ENCODE results near the gene XCL2. TPM values are rescaled to one million over a fixed set of nuclear protein-coding genes. Genes with fewer than 3 reads are reported as not detected.

Gene XCL2
- total and polyA plus RNA-seq, 10 donors, result 2.9 to 17.2 (median 8.0) TPM

- 30 to 68% (median 59%) methylated on average over 1 of the region's 1 CpG for WGBS, 5 donors
- TF ChIP-seq CTCF (IDR thresholded peaks at IDR 0.05 in 8 of 11, conservative IDR thresholded peaks at IDR 0.05 in 3 of 11) (no peak), POLR2A (IDR thresholded peaks at IDR 0.05) (no peak)
Measured at GRCh38 chr1:168529518-168529917, 14.3 kb downstream of the XCL2 start.

GRCh38 chr1:168521401-168522000 lies 22.3 kb downstream of the XCL2 start:
- TF ChIP-seq POLR2A (IDR thresholded peaks at IDR 0.05), result no peak
- TF ChIP-seq CTCF (IDR thresholded peaks at IDR 0.05 in 8 of 11, conservative IDR thresholded peaks at IDR 0.05 in 3 of 11), result no peak
- no peak for TF ChIP-seq POLR2AphosphoS5 (IDR thresholded peaks at IDR 0.05)
- 69 to 87% (median 84%) methylated on average over 1 of the region's 1 CpG for WGBS, 5 donors
- H3K27me3 ChIP-seq (replicated peaks in 1 of 7), result no peaks in the 10 kb centered on the region
- no peak overlapping the region for H3K4me3 ChIP-seq
- peak overlapping the region in 5 of 8 donors; percentile 45 to 80 (median 65) for H3K27ac ChIP-seq
- intact Hi-C loops (cut with DNase I; ENCODE audit: low total_unique reads), result no loop called here
- no peaks in the 10 kb centered on the region for H3K36me3 ChIP-seq
- peaks cover 6 to 54% (median 35%) of the 10 kb centered on the region in 6 donors for H3K4me1 ChIP-seq
- DNase-seq, result no peak
- peaks cover 0 to 10% (median 7%) of the 10 kb centered on the region in 8 donors for H3K9me3 ChIP-seq

More at GRCh38 chr1:168529518-168529917, 14.3 kb downstream of the XCL2 start:
- H3K4me3 ChIP-seq, result no peak overlapping the region
- no peaks in the 10 kb centered on the region for H3K27me3 ChIP-seq (replicated peaks in 1 of 7)
- H3K36me3 ChIP-seq, result no peaks in the 10 kb centered on the region
- H3K9me3 ChIP-seq, result no peaks in the 10 kb centered on the region
- no peak overlapping the region for H3K27ac ChIP-seq
- intact Hi-C loops (cut with DNase I; ENCODE audit: low total_unique reads), result no loop called here
- DNase-seq, result no peak
- peaks cover 0 to 44% (median 12%) of the 10 kb centered on the region in 6 donors for H3K4me1 ChIP-seq

GRCh38 chr1:168520832-168521231 lies 23.0 kb downstream of the XCL2 start:
- WGBS, 5 donors, result 39 to 52% (median 47%) methylated on average over 4 of the region's 4 CpGs
- Histone ChIP-seq H3K27me3 (replicated peaks in 1 of 7) (no peaks in the 10 kb centered on the region), H3K9me3 (peaks cover 0 to 10% (median 7%) of the 10 kb centered on the region in 8 donors), H3K36me3 (no peaks in the 10 kb centered on the region), H3K4me3 (no peak overlapping the region), H3K27ac (peak overlapping the region in 6 of 8 donors; percentile 32 to 80 (median 58)), H3K4me1 (peaks cover 6 to 54% (median 35%) of the 10 kb centered on the region in 6 donors)
- no peak for DNase-seq
- TF ChIP-seq CTCF (IDR thresholded peaks at IDR 0.05 in 8 of 11, conservative IDR thresholded peaks at IDR 0.05 in 3 of 11) (no peak), POLR2AphosphoS5 (IDR thresholded peaks at IDR 0.05) (no peak), POLR2A (IDR thresholded peaks at IDR 0.05) (no peak)
- intact Hi-C loops (cut with DNase I; ENCODE audit: low total_unique reads), result no loop called here

GRCh38 chr1:168520052-168520751 lies 23.6 kb downstream of the XCL2 start:
- Histone ChIP-seq H3K4me3 (peak overlapping the region in 1 of 8 donors; percentile 16), H3K4me1 (peaks cover 6 to 56% (median 35%) of the 10 kb centered on the region in 6 donors), H3K27me3 (replicated peaks in 1 of 7) (no peaks in the 10 kb centered on the region), H3K9me3 (peaks cover 0 to 10% (median 7%) of the 10 kb centered on the region in 8 donors), H3K36me3 (no peaks in the 10 kb centered on the region), H3K27ac (peak overlapping the region in 6 of 8 donors; percentile 32 to 80 (median 58))
- DNase-seq, result peak; percentile 71
- intact Hi-C loops (cut with DNase I; ENCODE audit: low total_unique reads), result no loop called here
- TF ChIP-seq CTCF (IDR thresholded peaks at IDR 0.05 in 8 of 11, conservative IDR thresholded peaks at IDR 0.05 in 3 of 11), result no peak
- no peak for TF ChIP-seq POLR2AphosphoS5 (IDR thresholded peaks at IDR 0.05)
- TF ChIP-seq POLR2A (IDR thresholded peaks at IDR 0.05), result no peak
- 37 to 39% (median 38%) methylated on average over 6 of the region's 6 CpGs for WGBS, 5 donors
